SK-N-SH (cell line): Measurements from ENCODE around the gene FAM163A. TPM values are rescaled to one million over a fixed set of nuclear protein-coding genes. Genes with fewer than 3 reads are reported as not detected.

Experiments used
- CTCF ChIA-PET: fragments of 300-600, 350-600 bp; formaldehyde crosslinking; extraction: SDS; loops from one replicate; lab custom pipeline; 2021; lab: Yijun Ruan, JAX
- POLR2A ChIA-PET: fragments of 350-600 bp; sonication (Branson Sonifier 250); formaldehyde crosslinking; extraction: SDS; loops from one replicate; lab custom pipeline; 2020; ENCODE audit warnings: antibody characterized with exemption, inconsistent platforms; lab: Yijun Ruan, JAX
- DNase-seq: peaks from one replicate; pipeline ENCODE4 v3.0.0; 2012
- H2AFZ ChIP-seq: fragments of 200-600 bp; sonication (generic); 2 replicates; pipeline ENCODE4 v1.8.1; 2016; ENCODE audit warnings: antibody characterized with exemption, mild to moderate bottlenecking, low read depth
- H3F3A ChIP-seq: fragments of 200-600 bp; sonication (generic); replicated peaks from 2 replicates; pipeline ENCODE3; 2016; ENCODE audit warnings: antibody characterized with exemption, mild to moderate bottlenecking; ENCODE audit not compliant: insufficient read depth
- H3K27ac ChIP-seq, 2 experiments: fragments of 200-500 bp in 1 of 2; fragments of 200-600 bp in 1 of 2; sonication (Bioruptor generic) in 1 of 2; sonication (generic), shearing (Covaris generic) in 1 of 2; 2 replicates each; pipeline versions ENCODE4 v1.5.1 to v1.6.1; 2014 to 2016; ENCODE audit warnings: low read depth in 2 of 2, inconsistent platforms in 1 of 2, low read length in 1 of 2, mild to moderate bottlenecking in 1 of 2, mixed read lengths in 1 of 2
- H3K27me3 ChIP-seq: fragments of 200-600 bp; sonication (generic), shearing (Covaris generic); 2 replicates; pipeline ENCODE4 v1.6.1; 2016; ENCODE audit warnings: mixed run types; ENCODE audit not compliant: insufficient read depth
- H3K36me3 ChIP-seq, 2 experiments: fragments of 200-500 bp in 1 of 2; fragments of 200-600 bp in 1 of 2; sonication (Bioruptor generic) in 1 of 2; sonication (generic) in 1 of 2; replicated peaks in 1 of 2; 2 replicates each; pipeline versions ENCODE3 to v1.5.1; 2014 to 2016; ENCODE audit warnings: low read length in 1 of 2, mild to moderate bottlenecking in 1 of 2; ENCODE audit not compliant: insufficient read depth in 2 of 2, control insufficient read depth in 1 of 2
- H3K4me1 ChIP-seq, 2 experiments: fragments of 200-500 bp in 1 of 2; fragments of 200-600 bp in 1 of 2; sonication (Bioruptor generic) in 1 of 2; sonication (generic), shearing (Covaris generic) in 1 of 2; 2 replicates each; pipeline versions ENCODE4 v1.5.1 to v1.6.1; 2014 to 2016; ENCODE audit warnings: low read depth in 1 of 2, low read length in 1 of 2, mixed run types in 1 of 2; ENCODE audit not compliant: insufficient read depth in 2 of 2, control insufficient read depth in 1 of 2
- H3K4me2 ChIP-seq: fragments of 200-600 bp; sonication (generic), shearing (Covaris generic); 2 replicates; pipeline ENCODE4 v1.6.1; 2017; ENCODE audit warnings: mixed run types
- H3K4me3 ChIP-seq, 2 experiments: fragments of 200-500 bp in 1 of 2; fragments of 200-600 bp in 1 of 2; sonication (Bioruptor generic) in 1 of 2; sonication (generic), shearing (Covaris generic) in 1 of 2; 2 replicates each; pipeline versions ENCODE4 v1.5.1 to v1.8.1; 2014 to 2016; ENCODE audit warnings: low read depth in 2 of 2, inconsistent platforms in 1 of 2, low read length in 1 of 2, mild to moderate bottlenecking in 1 of 2, mixed read lengths in 1 of 2, moderate library complexity in 1 of 2
- H3K79me2 ChIP-seq: fragments of 200-600 bp; sonication (generic); 2 replicates; pipeline ENCODE4 v1.8.1; 2017; ENCODE audit warnings: mild to moderate bottlenecking; ENCODE audit not compliant: insufficient read depth
- H3K9ac ChIP-seq: fragments of 200-600 bp; sonication (generic); 2 replicates; pipeline ENCODE4 v1.6.1; 2017; ENCODE audit warnings: mixed run types
- H3K9me2 ChIP-seq: fragments of 200-600 bp; sonication (generic); 2 replicates; pipeline ENCODE4 v1.6.1; 2017; ENCODE audit warnings: mixed run types
- H3K9me3 ChIP-seq: fragments of 200-600 bp; sonication (generic); 2 replicates; pipeline ENCODE4 v1.6.1; 2017; ENCODE audit warnings: mixed run types, mild to moderate bottlenecking, moderate library complexity
- H4K20me1 ChIP-seq: fragments of 200-600 bp; sonication (generic); 2 replicates; pipeline ENCODE4 v1.6.1; 2017; ENCODE audit warnings: mild to moderate bottlenecking, mixed run types; ENCODE audit not compliant: insufficient read depth
- CHD2 ChIP-seq: fragments of 150-350 bp; IDR thresholded peaks from 2 replicates; pipeline ENCODE4 v1.6.1; 2018; ENCODE audit warnings: low read length; ENCODE audit not compliant: partially characterized antibody
- FOSL2 ChIP-seq: IDR thresholded peaks from 2 replicates; pipeline ENCODE4 v1.4.0; 2012; ENCODE audit warnings: low read depth, mild to moderate bottlenecking, moderate library complexity, borderline replicate concordance
- FOXJ3 ChIP-seq: sonication (generic); formaldehyde crosslinking; IDR thresholded peaks from 2 replicates; pipeline ENCODE4 v1.5.1; 2020; ENCODE audit warnings: mild to moderate bottlenecking, missing genetic modification reagents
- MEF2A ChIP-seq: IDR thresholded peaks from 2 replicates; pipeline ENCODE4 v1.4.0; 2012; ENCODE audit warnings: low read depth, borderline replicate concordance
- MXI1 ChIP-seq: IDR thresholded peaks from 2 replicates; pipeline ENCODE4 v1.6.1; 2012; ENCODE audit warnings: mild to moderate bottlenecking, low read depth, low read length, improper control_type of control experiment
- NFIC ChIP-seq: IDR thresholded peaks from 2 replicates; pipeline ENCODE4 v1.4.0; 2012; ENCODE audit warnings: borderline replicate concordance
- NRF1 ChIP-seq: IDR thresholded peaks from 2 replicates; pipeline ENCODE4 v1.6.1; 2012; ENCODE audit warnings: low read depth, mild to moderate bottlenecking, low read length
- POLR2AphosphoS5 ChIP-seq: IDR thresholded peaks from 2 replicates; pipeline ENCODE4 v1.6.1; 2012; ENCODE audit warnings: low read depth, low read length
- RAD21 ChIP-seq: IDR thresholded peaks from 2 replicates; pipeline ENCODE4 v1.6.1; 2012; ENCODE audit warnings: mild to moderate bottlenecking, low read length
- RCOR1 ChIP-seq: fragments of 150-350 bp; IDR thresholded peaks from 2 replicates; pipeline ENCODE4 v1.6.1; 2017; ENCODE audit warnings: antibody characterized with exemption, low read length
- SMC3 ChIP-seq: IDR thresholded peaks from 2 replicates; pipeline ENCODE4 v1.6.1; 2012; ENCODE audit warnings: low read depth, low read length, improper control_type of control experiment
- TCF12 ChIP-seq: IDR thresholded peaks from 2 replicates; pipeline ENCODE4 v1.4.0; 2012
- TEAD4 ChIP-seq: IDR thresholded peaks from 2 replicates; pipeline ENCODE4 v1.4.0; 2012; ENCODE audit warnings: mild to moderate bottlenecking, borderline replicate concordance; ENCODE audit not compliant: insufficient read depth
- WGBS: methylation state at CpG from one replicate; pipeline ENCODE4 v1.1.6; 2017; ENCODE audit warnings: low lambda C conversion rate; 5-methylcytosine and 5-hydroxymethylcytosine counted together
- polyA plus RNA-seq, 3 experiments: library from polyadenylated mRNA; depleted of rRNA; stranded (reverse); fragments of >200 nt; gene quantifications; 2 replicates each; pipeline ENCODE4 v1.2.3, GENCODE V29; 2012
- TF ChIP-seq, protein P1 (sequence below): IDR thresholded peaks from 2 replicates; pipeline ENCODE4 v1.4.0; 2012; ENCODE audit warnings: low read depth, borderline replicate concordance
- TF ChIP-seq, protein P2 (sequence below): fragments of 200-600 bp; sonication (generic); IDR thresholded peaks from 2 replicates; pipeline ENCODE4 v1.6.1; 2017; ENCODE audit warnings: antibody characterized with exemption, mild to moderate bottlenecking, moderate library complexity

FAM163A gene
- polyA plus RNA-seq, 1 of the 3 experiments (the other 2 are of a cell fraction), result 0.43 TPM

- H3K27me3 ChIP-seq, result peaks cover 10% of the 10 kb centered on the region; the same call in 1 of the 2 replicates
- no peaks in the 10 kb centered on the region for H3K79me2 ChIP-seq
- no peaks in the 10 kb centered on the region for H4K20me1 ChIP-seq
- H3F3A ChIP-seq, result no peaks in the 10 kb centered on the region
- no peak overlapping the region for H2AFZ ChIP-seq
- ChIA-PET POLR2A (interaction anchor here (0.7 to 2.7 kb wide), 10 partner anchors 23 to 103 kb away, joined by 3 to 34 read pairs (median 6); partner anchors contain the start of gene FAM163A), CTCF (interaction anchor here (0.7 to 20.9 kb wide), 37 partner anchors 10 to 668 kb away, joined by 3 to 862 read pairs (median 8); partner anchors contain the start of gene FAM163A)
- no peak overlapping the region for H3K9ac ChIP-seq
- H3K27ac ChIP-seq, result peak overlapping the region in 1 of 2 experiments; percentile 79; a peak in 2 of 4 replicates
- H3K4me1 ChIP-seq, result peaks cover 0 to 58% of the 10 kb centered on the region in 2 experiments; a peak in 1 of 4 replicates
- H3K4me2 ChIP-seq, result no peak overlapping the region
- DNase-seq, result peak; percentile 81
- no peak for TF ChIP-seq POLR2AphosphoS5
- no peak for TF ChIP-seq MEF2A
- TF ChIP-seq TEAD4, result no peak
- TF ChIP-seq RAD21, result peak; percentile 84
- TF ChIP-seq NFIC, result no peak
- TF ChIP-seq FOXJ3 (CRISPR knock-in tag), result no peak
- TF ChIP-seq, protein P1, sequence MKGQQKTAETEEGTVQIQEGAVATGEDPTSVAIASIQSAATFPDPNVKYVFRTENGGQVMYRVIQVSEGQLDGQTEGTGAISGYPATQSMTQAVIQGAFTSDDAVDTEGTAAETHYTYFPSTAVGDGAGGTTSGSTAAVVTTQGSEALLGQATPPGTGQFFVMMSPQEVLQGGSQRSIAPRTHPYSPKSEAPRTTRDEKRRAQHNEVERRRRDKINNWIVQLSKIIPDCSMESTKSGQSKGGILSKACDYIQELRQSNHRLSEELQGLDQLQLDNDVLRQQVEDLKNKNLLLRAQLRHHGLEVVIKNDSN, result no peak
- TF ChIP-seq NRF1, result no peak
- no peak for TF ChIP-seq FOSL2
- no peak for TF ChIP-seq TCF12
- peak; percentile 18 for TF ChIP-seq CHD2
- peak; percentile 92 for TF ChIP-seq SMC3
- TF ChIP-seq RCOR1, result 0 out of 2 replicates have a peak, but pooled peaks have one; percentile 56
- TF ChIP-seq, protein P2, sequence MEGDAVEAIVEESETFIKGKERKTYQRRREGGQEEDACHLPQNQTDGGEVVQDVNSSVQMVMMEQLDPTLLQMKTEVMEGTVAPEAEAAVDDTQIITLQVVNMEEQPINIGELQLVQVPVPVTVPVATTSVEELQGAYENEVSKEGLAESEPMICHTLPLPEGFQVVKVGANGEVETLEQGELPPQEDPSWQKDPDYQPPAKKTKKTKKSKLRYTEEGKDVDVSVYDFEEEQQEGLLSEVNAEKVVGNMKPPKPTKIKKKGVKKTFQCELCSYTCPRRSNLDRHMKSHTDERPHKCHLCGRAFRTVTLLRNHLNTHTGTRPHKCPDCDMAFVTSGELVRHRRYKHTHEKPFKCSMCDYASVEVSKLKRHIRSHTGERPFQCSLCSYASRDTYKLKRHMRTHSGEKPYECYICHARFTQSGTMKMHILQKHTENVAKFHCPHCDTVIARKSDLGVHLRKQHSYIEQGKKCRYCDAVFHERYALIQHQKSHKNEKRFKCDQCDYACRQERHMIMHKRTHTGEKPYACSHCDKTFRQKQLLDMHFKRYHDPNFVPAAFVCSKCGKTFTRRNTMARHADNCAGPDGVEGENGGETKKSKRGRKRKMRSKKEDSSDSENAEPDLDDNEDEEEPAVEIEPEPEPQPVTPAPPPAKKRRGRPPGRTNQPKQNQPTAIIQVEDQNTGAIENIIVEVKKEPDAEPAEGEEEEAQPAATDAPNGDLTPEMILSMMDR, result peak; percentile 92
- peak; percentile 29; the same call in 1 of the 2 replicates for TF ChIP-seq MXI1
- WGBS, result 38% methylated on average over 8 of the region's 14 CpGs
- H3K9me3 ChIP-seq, result no peaks in the 10 kb centered on the region
- no peak overlapping the region; a peak in 1 of 4 replicates for H3K4me3 ChIP-seq
- H3K36me3 ChIP-seq, result no peaks in the 10 kb centered on the region
- H3K9me2 ChIP-seq, result no peaks in the 10 kb centered on the region
Observed at GRCh38 chr1:179809506-179810366, 66.6 kb downstream of the FAM163A start.
